AG10803 (cell line): ENCODE results near the gene HS1BP3.

Experiments
- DNase-seq: peaks from one replicate; pipeline ENCODE4 v3.0.0; 2010; ENCODE audit warnings: low read depth
- H3K4me3 ChIP-seq: 2 replicates; pipeline ENCODE4 v1.5.1; 2011; ENCODE audit warnings: mild to moderate bottlenecking, low read length, control low read depth
- CTCF ChIP-seq: conservative IDR thresholded peaks from 2 replicates; pipeline ENCODE4 v1.5.1; 2011; ENCODE audit warnings: mild to moderate bottlenecking, low read length, control low read depth, inconsistent platforms

HS1BP3 gene

GRCh38 chr2:20602803-20603202, 48.1 kb downstream of the HS1BP3 start:
- DNase-seq = no peak
- H3K4me3 ChIP-seq = no peak overlapping the region
- no peak for TF ChIP-seq CTCF

GRCh38 chr2:20600756-20601325, 50.1 kb downstream of the HS1BP3 start:
- peak; percentile 18 for DNase-seq
- no peak overlapping the region for H3K4me3 ChIP-seq
- TF ChIP-seq CTCF = peak; percentile 57

GRCh38 chr2:20599861-20600461, 50.9 kb downstream of the HS1BP3 start:
- no peak for DNase-seq
- TF ChIP-seq CTCF = no peak
- H3K4me3 ChIP-seq = no peak overlapping the region

GRCh38 chr2:20599001-20599600, 51.8 kb downstream of the HS1BP3 start:
- TF ChIP-seq CTCF = no peak
- H3K4me3 ChIP-seq = no peak overlapping the region
- no peak for DNase-seq

- DNase-seq = no peak
- TF ChIP-seq CTCF = no peak
- no peak overlapping the region for H3K4me3 ChIP-seq
Measured at GRCh38 chr2:20597860-20598183, 53.1 kb downstream of the HS1BP3 start.

GRCh38 chr2:20596973-20597859, 53.7 kb downstream of the HS1BP3 start:
- no peak for TF ChIP-seq CTCF
- no peak overlapping the region for H3K4me3 ChIP-seq
- DNase-seq = no peak
